ENCODE data around the gene ZNF787. TPM values are rescaled to one million over a fixed set of nuclear protein-coding genes. Genes with fewer than 3 reads are reported as not detected.

ZNF787 gene
- total RNA-seq, 1 donor from 2014 or later = 20.5 TPM

- DNase-seq (ENCODE audit: extremely low read depth, low read depth, low spot score) = no peak
These were observed 2.3 kb upstream of the ZNF787 start for GRCh38 chr19:56123266-56123891.

- DNase-seq (ENCODE audit: extremely low read depth, low read depth, low spot score) = no peak
These were observed 520 bp downstream of the ZNF787 start for GRCh38 chr19:56120371-56121179.

- DNase-seq (ENCODE audit: extremely low read depth, low read depth, low spot score) = no peak
These were observed 1.1 kb downstream of the ZNF787 start for GRCh38 chr19:56120002-56120370.

GRCh38 chr19:56119582-56119978 is 1.5 kb downstream of the ZNF787 start:
- DNase-seq (ENCODE audit: extremely low read depth, low read depth, low spot score) = no peak

GRCh38 chr19:56118666-56119581 is 2.2 kb downstream of the ZNF787 start:
- DNase-seq (ENCODE audit: extremely low read depth, low read depth, low spot score) = no peak

- DNase-seq (ENCODE audit: extremely low read depth, low read depth, low spot score) = no peak
These were observed 3.2 kb downstream of the ZNF787 start for GRCh38 chr19:56117889-56118288.

- no peak for DNase-seq (ENCODE audit: extremely low read depth, low read depth, low spot score)
These were observed 3.7 kb downstream of the ZNF787 start for GRCh38 chr19:56117376-56117884.

- no peak for DNase-seq (ENCODE audit: extremely low read depth, low read depth, low spot score)
These were observed 4.5 kb downstream of the ZNF787 start for GRCh38 chr19:56116606-56117005.

GRCh38 chr19:56115490-56115889 is 5.6 kb downstream of the ZNF787 start:
- DNase-seq (ENCODE audit: extremely low read depth, low read depth, low spot score) = no peak

GRCh38 chr19:56114778-56115110 is 6.4 kb downstream of the ZNF787 start:
- no peak for DNase-seq (ENCODE audit: extremely low read depth, low read depth, low spot score)

GRCh38 chr19:56114051-56114777 is 6.9 kb downstream of the ZNF787 start:
- no peak for DNase-seq (ENCODE audit: extremely low read depth, low read depth, low spot score)

- no peak for DNase-seq (ENCODE audit: extremely low read depth, low read depth, low spot score)
These were observed 7.9 kb downstream of the ZNF787 start for GRCh38 chr19:56113074-56113632.

GRCh38 chr19:56112313-56112709 is 8.8 kb downstream of the ZNF787 start:
- DNase-seq (ENCODE audit: extremely low read depth, low read depth, low spot score) = no peak

- no peak for DNase-seq (ENCODE audit: extremely low read depth, low read depth, low spot score)
These were observed 9.3 kb downstream of the ZNF787 start for GRCh38 chr19:56111601-56112312.

GRCh38 chr19:56110515-56111448 is 10.3 kb downstream of the ZNF787 start:
- no peak for DNase-seq (ENCODE audit: extremely low read depth, low read depth, low spot score)

- DNase-seq (ENCODE audit: extremely low read depth, low read depth, low spot score) = no peak
These were observed 11.9 kb downstream of the ZNF787 start for GRCh38 chr19:56109226-56109625.

- DNase-seq (ENCODE audit: extremely low read depth, low read depth, low spot score) = no peak
These were observed 12.5 kb downstream of the ZNF787 start for GRCh38 chr19:56108447-56109195.

All from glomerular endothelial cell (primary cell).